ENCODE results near the gene NUMA1. TPM values are rescaled to one million over a fixed set of nuclear protein-coding genes. Genes with fewer than 3 reads are reported as not detected.

Gene NUMA1
- total and polyA plus RNA-seq, 2 of the 13 experiments (the other 11 are each of a cell fraction or from before 2014, with no cell fraction given), result 57.3 to 60.2 TPM

DNA sequence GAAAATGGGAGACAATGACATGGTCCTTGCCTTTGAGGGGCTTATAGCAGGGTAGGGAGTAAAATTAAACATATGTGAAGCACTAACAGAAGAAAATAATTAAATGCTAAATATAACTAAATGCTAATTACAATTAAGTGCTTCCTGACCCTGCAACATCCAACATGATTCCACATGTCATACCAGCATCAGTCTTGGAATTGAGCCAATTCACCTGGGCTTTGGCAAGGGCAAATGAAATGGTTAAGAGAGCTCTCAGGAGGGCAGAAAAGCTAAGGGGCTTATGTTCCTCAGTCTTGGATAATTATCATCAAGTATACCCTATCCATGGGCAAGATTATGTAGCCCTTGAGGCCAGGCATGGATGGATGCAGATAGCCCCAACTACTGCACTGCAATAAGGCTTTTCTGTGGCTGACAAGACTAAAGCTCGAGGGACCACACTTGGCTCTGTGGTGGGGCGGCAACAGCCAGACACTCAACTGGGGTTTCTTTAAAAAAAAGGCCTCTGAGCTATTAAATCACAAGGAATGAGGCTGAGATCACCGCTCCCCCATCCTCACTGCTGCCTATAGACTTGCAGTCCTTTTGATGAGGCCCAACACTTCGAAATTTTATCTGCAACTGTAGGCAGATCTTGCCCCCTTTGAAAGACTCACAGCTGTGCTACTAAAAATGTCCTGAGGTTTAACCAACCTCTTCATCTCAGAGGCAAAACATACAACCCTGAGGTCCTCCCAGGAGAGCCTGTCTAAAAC is 42.6 kb downstream of the NUMA1 start (continued):
- TF ChIP-seq, protein P1, sequence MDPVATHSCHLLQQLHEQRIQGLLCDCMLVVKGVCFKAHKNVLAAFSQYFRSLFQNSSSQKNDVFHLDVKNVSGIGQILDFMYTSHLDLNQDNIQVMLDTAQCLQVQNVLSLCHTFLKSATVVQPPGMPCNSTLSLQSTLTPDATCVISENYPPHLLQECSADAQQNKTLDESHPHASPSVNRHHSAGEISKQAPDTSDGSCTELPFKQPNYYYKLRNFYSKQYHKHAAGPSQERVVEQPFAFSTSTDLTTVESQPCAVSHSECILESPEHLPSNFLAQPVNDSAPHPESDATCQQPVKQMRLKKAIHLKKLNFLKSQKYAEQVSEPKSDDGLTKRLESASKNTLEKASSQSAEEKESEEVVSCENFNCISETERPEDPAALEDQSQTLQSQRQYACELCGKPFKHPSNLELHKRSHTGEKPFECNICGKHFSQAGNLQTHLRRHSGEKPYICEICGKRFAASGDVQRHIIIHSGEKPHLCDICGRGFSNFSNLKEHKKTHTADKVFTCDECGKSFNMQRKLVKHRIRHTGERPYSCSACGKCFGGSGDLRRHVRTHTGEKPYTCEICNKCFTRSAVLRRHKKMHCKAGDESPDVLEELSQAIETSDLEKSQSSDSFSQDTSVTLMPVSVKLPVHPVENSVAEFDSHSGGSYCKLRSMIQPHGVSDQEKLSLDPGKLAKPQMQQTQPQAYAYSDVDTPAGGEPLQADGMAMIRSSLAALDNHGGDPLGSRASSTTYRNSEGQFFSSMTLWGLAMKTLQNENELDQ (CRISPR knock-in tag; IDR thresholded peaks at IDR 0.05; ENCODE audit: borderline replicate concordance), result no peak
- TF ChIP-seq CREB1 (IDR thresholded peaks at IDR 0.05), result no peak
- no peak for TF ChIP-seq CREB1 (CRISPR knock-in tag; IDR thresholded peaks at IDR 0.05)
- no peak for TF ChIP-seq ZNF816 (CRISPR knock-in tag; IDR thresholded peaks at IDR 0.05; ENCODE audit: borderline replicate concordance)

DNA sequence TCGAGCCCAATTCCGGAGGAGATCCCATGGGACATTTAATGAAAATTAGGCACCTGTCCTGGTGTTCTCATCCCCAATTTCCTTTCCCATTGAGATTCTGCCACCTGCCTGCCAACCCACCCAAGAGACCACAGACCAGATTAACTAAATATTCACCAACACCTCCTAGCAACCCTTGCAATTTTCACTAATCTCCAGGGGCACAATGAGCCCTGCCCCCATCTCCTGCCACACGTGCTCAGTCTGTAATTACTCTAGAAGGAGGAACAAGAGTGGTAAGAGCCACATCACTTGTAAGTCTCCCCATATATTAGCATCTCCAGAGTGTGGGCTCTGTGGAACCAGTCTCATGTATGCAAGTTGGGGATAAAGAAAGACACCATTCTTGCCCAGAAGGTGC is 43.7 kb downstream of the NUMA1 start:
- WGBS (ENCODE audit: low lambda C conversion rate), result 100% methylated on average over 3 of the region's 3 CpGs
- intact Hi-C loops (cut with micrococcal nuclease; ENCODE audit: unreplicated experiment), result no loop called here
- ATAC-seq (no peak), FAIRE-seq (no peak), DNase-seq (ENCODE audit: low spot score) (no peak)
- no peak overlapping the region for H3K4me2 ChIP-seq (ENCODE audit: low read depth, low read length)
- H2AFZ ChIP-seq (ENCODE audit: low read length), result no peak overlapping the region
- H3K4me1 ChIP-seq (ENCODE audit: insufficient read depth, low read length), result peaks cover 30% of the 10 kb centered on the region
- POLR2A ChIA-PET, result no interaction called here
- H3K27me3 ChIP-seq (ENCODE audit: control insufficient read depth in 1 of 2, insufficient read depth in 2 of 2, low read length in 2 of 2), result no peaks in the 10 kb centered on the region; a peak in 1 of 5 replicates
- H4K20me1 ChIP-seq (ENCODE audit: insufficient read depth, low read length), result no peaks in the 10 kb centered on the region
- peaks cover 52% of the 10 kb centered on the region for H3K79me2 ChIP-seq (ENCODE audit: insufficient read depth, low read length)
- H3K4me3 ChIP-seq (replicated peaks in 1 of 3; ENCODE audit: insufficient read depth in 1 of 3, low read depth in 2 of 3, low read length in 3 of 3), result no peak overlapping the region
- no peak for TF ChIP-seq ATAD3A (CRISPR knock-in tag; IDR thresholded peaks at IDR 0.05)
- TF ChIP-seq TBX3 (IDR thresholded peaks at IDR 0.05; ENCODE audit: borderline replicate concordance), result no peak
- TF ChIP-seq RNF219 (CRISPR knock-in tag; IDR thresholded peaks at IDR 0.05), result no peak
- no peak for TF ChIP-seq ZNF563 (CRISPR knock-in tag; IDR thresholded peaks at IDR 0.05)
- CTCF ChIA-PET (ENCODE audit: low intra/inter-chr PET ratio, low total read pairs), result no interaction called here
- H3K9ac ChIP-seq (ENCODE audit: insufficient read depth, low read depth, low read length), result no peak overlapping the region
- H3K9me3 ChIP-seq (ENCODE audit: low read length), result no peaks in the 10 kb centered on the region
- no peak overlapping the region for H3K27ac ChIP-seq (ENCODE audit: extremely low read length, insufficient read depth, low read length)
- no TSS peak for BruUV-seq (replicated peaks)
- peaks cover 6 to 23% of the 10 kb centered on the region in 2 experiments; a peak in 4 of 5 replicates for H3K36me3 ChIP-seq (replicated peaks in 1 of 2; ENCODE audit: control insufficient read depth in 1 of 2, insufficient read depth in 2 of 2, low read length in 2 of 2)
- in situ Hi-C loops (cut with HindIII; ENCODE audit: extremely low pct_ligation_motif_present, low pct_unique_long_range_greater_than_20kb), result no loop called here
